Liver (tissue), 9 donors: ENCODE results near the gene BPGM. TPM values are rescaled to one million over a fixed set of nuclear protein-coding genes. Genes with fewer than 3 reads are reported as not detected.

Experiments
- DNase-seq: peaks from one replicate; pipeline ENCODE4 v3.0.0-alpha.2; 2017; ENCODE audit warnings: low spot score
- H3K27ac ChIP-seq, 2 donors: one replicate each; pipeline ENCODE4 v1.7.0; 2013; ENCODE audit warnings: inconsistent platforms in 2 of 2, low read length in 2 of 2, control low read depth in 1 of 2, low read depth in 1 of 2, mild to moderate bottlenecking in 1 of 2
- H3K27me3 ChIP-seq, 4 donors: one replicate each; pipeline versions ENCODE4 v1.6.1 to v1.7.0; 2013; ENCODE audit warnings: low read length in 3 of 4, inconsistent platforms in 1 of 4, mild to moderate bottlenecking in 1 of 4, moderate library complexity in 1 of 4; ENCODE audit not compliant: control insufficient read depth in 4 of 4, insufficient read depth in 4 of 4
- H3K36me3 ChIP-seq, 4 donors: one replicate each; pipeline versions ENCODE4 v1.6.1 to v1.7.0; 2013; ENCODE audit warnings: low read length in 3 of 4, mild to moderate bottlenecking in 3 of 4, low read depth in 1 of 4, moderate library complexity in 1 of 4; ENCODE audit not compliant: control insufficient read depth in 4 of 4, insufficient read depth in 3 of 4
- H3K4me1 ChIP-seq, 4 donors: one replicate each; pipeline versions ENCODE4 v1.6.1 to v1.7.0; 2013; ENCODE audit warnings: low read length in 3 of 4, mild to moderate bottlenecking in 3 of 4, moderate library complexity in 1 of 4; ENCODE audit not compliant: control insufficient read depth in 4 of 4, insufficient read depth in 4 of 4
- H3K4me3 ChIP-seq, 3 donors: one replicate each; pipeline versions ENCODE4 v1.6.1 to v1.7.0; 2013; ENCODE audit warnings: low read length in 3 of 3, control low read depth in 1 of 3, low read depth in 1 of 3, mild to moderate bottlenecking in 1 of 3
- H3K9ac ChIP-seq, 2 donors: one replicate each; pipeline ENCODE4 v1.7.0; 2013; ENCODE audit warnings: low read length in 2 of 2, mild to moderate bottlenecking in 2 of 2, moderate library complexity in 2 of 2, control low read depth in 1 of 2, low read depth in 1 of 2
- H3K9me3 ChIP-seq, 4 donors: one replicate each; pipeline versions ENCODE4 v1.6.1 to v1.7.0; 2013; ENCODE audit warnings: low read length in 3 of 4; ENCODE audit not compliant: control insufficient read depth in 4 of 4
- ATF3 ChIP-seq: IDR thresholded peaks from 2 replicates; pipeline ENCODE4 v1.6.1; 2016; ENCODE audit warnings: antibody characterized with exemption
- CTCF ChIP-seq: fragments of 150-350 bp; IDR thresholded peaks from 2 replicates; pipeline ENCODE4 v1.5.1; 2017; ENCODE audit warnings: improper control_type of control experiment, low read depth, low read length; ENCODE audit not compliant: missing input control
- EGR1 ChIP-seq, 2 donors: IDR thresholded peaks; 2 replicates each; pipeline ENCODE4 v1.6.1; 2016 to 2018; ENCODE audit warnings: antibody characterized with exemption in 2 of 2, low read depth in 2 of 2
- FOXA1 ChIP-seq: IDR thresholded peaks from 2 replicates; pipeline ENCODE4 v1.6.1; 2016; ENCODE audit warnings: antibody characterized with exemption
- HNF4A ChIP-seq, 2 donors: conservative IDR thresholded peaks; 2 replicates each; pipeline ENCODE4 v1.6.1; 2016; ENCODE audit warnings: antibody characterized with exemption in 2 of 2, mild to moderate bottlenecking in 2 of 2
- HNF4G ChIP-seq: IDR thresholded peaks from 2 replicates; pipeline ENCODE4 v1.6.1; 2016; ENCODE audit warnings: antibody characterized with exemption
- JUND ChIP-seq, 2 donors: IDR thresholded peaks; 2 replicates each; pipeline ENCODE4 v1.6.1; 2016; ENCODE audit warnings: antibody characterized with exemption in 2 of 2
- NR2F2 ChIP-seq: IDR thresholded peaks from 2 replicates; pipeline ENCODE4 v1.6.1; 2016; ENCODE audit warnings: antibody characterized with exemption
- RAD21 ChIP-seq, 2 donors: IDR thresholded peaks; 2 replicates each; pipeline ENCODE4 v1.6.1; 2016; ENCODE audit warnings: antibody characterized with exemption in 2 of 2, mild to moderate bottlenecking in 2 of 2
- RXRA ChIP-seq, 2 donors: IDR thresholded peaks; 2 replicates each; pipeline ENCODE4 v1.6.1; 2017 to 2018; ENCODE audit warnings: antibody characterized with exemption in 2 of 2, mild to moderate bottlenecking in 1 of 2
- WGBS: extraction: QIAGEN DNeasy Blood & Tissue Kit; methylation state at CpG from one replicate; pipeline ENCODE4 v1.1.7; 2013; 5-methylcytosine and 5-hydroxymethylcytosine counted together
- polyA plus RNA-seq, 2 donors: library from polyadenylated mRNA; stranded (reverse) in 1 of 2; unstranded in 1 of 2; fragments of 200-250 nt in 1 of 2; fragments of >200 nt in 1 of 2; fragmentation: Nextera tagmentation in 1 of 2; extraction: Ambion mirVana in 1 of 2; gene quantifications; one replicate each; pipeline versions ENCODE4 v1.2.1 to v1.2.3, GENCODE V29; 2013 to 2015
- total RNA-seq, 2 donors: library from RNA; depleted of rRNA; stranded (reverse); fragments of >200 nt; gene quantifications; one replicate each; pipeline ENCODE4 v1.2.3, GENCODE V29; 2014
- TF ChIP-seq, protein P1 (sequence below): IDR thresholded peaks from 2 replicates; pipeline ENCODE4 v1.6.1; 2016; ENCODE audit warnings: antibody characterized with exemption
- TF ChIP-seq, protein P2 (sequence below): IDR thresholded peaks from 2 replicates; pipeline ENCODE4 v1.6.1; 2016; ENCODE audit warnings: antibody characterized with exemption, mild to moderate bottlenecking
- TF ChIP-seq, protein P3 (sequence below): IDR thresholded peaks from 2 replicates; pipeline ENCODE4 v1.6.1; 2016; ENCODE audit warnings: antibody characterized with exemption
- donor health status: healthy.
- donor health status: healthy.
- donor health status: healthy.
- donor health status: healthy.
- donor health status: healthy.

The BPGM gene
- total and polyA plus RNA-seq, 4 donors, result 6.1 to 250 (median 7.6) TPM

DNA sequence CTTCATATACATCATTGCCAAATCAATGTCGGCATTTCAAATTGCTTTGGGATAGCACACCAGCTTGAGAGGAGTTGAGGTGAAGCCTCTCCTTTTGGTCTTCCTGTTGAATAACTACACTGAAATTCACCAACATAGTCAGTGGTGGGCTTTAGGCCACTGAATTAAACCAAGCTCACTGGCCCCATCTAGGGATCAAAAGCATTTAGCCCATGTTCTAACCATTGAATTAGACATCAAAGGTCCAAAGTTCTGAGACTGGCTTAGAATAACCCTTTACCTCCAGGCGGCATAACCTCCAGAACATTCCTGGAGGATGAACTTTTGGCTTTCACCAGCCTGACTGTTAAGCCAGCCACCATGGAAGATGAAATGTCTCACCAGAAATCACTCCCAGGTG is 54.6 kb downstream of the BPGM start:
- Histone ChIP-seq H3K4me3 (no peak overlapping the region), H3K9ac (no peak overlapping the region), H3K4me1 (peaks cover 2 to 33% (median 30%) of the 10 kb centered on the region in 4 donors), H3K27me3 (no peaks in the 10 kb centered on the region), H3K9me3 (no peaks in the 10 kb centered on the region), H3K27ac (no peak overlapping the region), H3K36me3 (no peaks in the 10 kb centered on the region)
- DNase-seq, result no peak
- 68% methylated on average over 2 of the region's 2 CpGs for WGBS
- peak; percentile 23 for TF ChIP-seq HNF4G
- no peak for TF ChIP-seq JUND (IDR thresholded peaks at IDR 0.05)
- peak; percentile 18 for TF ChIP-seq CTCF
- TF ChIP-seq RAD21 (IDR thresholded peaks at IDR 0.05), result peak; percentile 45 to 61
- no peak for TF ChIP-seq EGR1 (IDR thresholded peaks at IDR 0.05; ENCODE audit: low read depth in 2 of 2)
- peak; percentile 45 to 71 for TF ChIP-seq HNF4A (conservative IDR thresholded peaks at IDR 0.05)
- TF ChIP-seq, protein P1, sequence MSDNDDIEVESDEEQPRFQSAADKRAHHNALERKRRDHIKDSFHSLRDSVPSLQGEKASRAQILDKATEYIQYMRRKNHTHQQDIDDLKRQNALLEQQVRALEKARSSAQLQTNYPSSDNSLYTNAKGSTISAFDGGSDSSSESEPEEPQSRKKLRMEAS, result no peak
- TF ChIP-seq NR2F2, result no peak
- peak; percentile 36 to 62 for TF ChIP-seq RXRA (IDR thresholded peaks at IDR 0.05)
- TF ChIP-seq ATF3, result no peak
- no peak for TF ChIP-seq FOXA1

- H3K4me1 ChIP-seq, result peaks cover 2 to 33% (median 30%) of the 10 kb centered on the region in 4 donors
- H3K4me3 ChIP-seq, result no peak overlapping the region
- WGBS, result 73% methylated on average over 10 of the region's 10 CpGs
- H3K9me3 ChIP-seq, result no peaks in the 10 kb centered on the region
- no peaks in the 10 kb centered on the region for H3K36me3 ChIP-seq
- DNase-seq, result no peak
- H3K9ac ChIP-seq, result no peak overlapping the region
- no peaks in the 10 kb centered on the region for H3K27me3 ChIP-seq
- no peak for TF ChIP-seq ATF3
- TF ChIP-seq, protein P2, sequence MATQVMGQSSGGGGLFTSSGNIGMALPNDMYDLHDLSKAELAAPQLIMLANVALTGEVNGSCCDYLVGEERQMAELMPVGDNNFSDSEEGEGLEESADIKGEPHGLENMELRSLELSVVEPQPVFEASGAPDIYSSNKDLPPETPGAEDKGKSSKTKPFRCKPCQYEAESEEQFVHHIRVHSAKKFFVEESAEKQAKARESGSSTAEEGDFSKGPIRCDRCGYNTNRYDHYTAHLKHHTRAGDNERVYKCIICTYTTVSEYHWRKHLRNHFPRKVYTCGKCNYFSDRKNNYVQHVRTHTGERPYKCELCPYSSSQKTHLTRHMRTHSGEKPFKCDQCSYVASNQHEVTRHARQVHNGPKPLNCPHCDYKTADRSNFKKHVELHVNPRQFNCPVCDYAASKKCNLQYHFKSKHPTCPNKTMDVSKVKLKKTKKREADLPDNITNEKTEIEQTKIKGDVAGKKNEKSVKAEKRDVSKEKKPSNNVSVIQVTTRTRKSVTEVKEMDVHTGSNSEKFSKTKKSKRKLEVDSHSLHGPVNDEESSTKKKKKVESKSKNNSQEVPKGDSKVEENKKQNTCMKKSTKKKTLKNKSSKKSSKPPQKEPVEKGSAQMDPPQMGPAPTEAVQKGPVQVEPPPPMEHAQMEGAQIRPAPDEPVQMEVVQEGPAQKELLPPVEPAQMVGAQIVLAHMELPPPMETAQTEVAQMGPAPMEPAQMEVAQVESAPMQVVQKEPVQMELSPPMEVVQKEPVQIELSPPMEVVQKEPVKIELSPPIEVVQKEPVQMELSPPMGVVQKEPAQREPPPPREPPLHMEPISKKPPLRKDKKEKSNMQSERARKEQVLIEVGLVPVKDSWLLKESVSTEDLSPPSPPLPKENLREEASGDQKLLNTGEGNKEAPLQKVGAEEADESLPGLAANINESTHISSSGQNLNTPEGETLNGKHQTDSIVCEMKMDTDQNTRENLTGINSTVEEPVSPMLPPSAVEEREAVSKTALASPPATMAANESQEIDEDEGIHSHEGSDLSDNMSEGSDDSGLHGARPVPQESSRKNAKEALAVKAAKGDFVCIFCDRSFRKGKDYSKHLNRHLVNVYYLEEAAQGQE, result no peak
- TF ChIP-seq HNF4A (conservative IDR thresholded peaks at IDR 0.05), result no peak
- TF ChIP-seq NR2F2, result peak; percentile 47
- TF ChIP-seq, protein P3, sequence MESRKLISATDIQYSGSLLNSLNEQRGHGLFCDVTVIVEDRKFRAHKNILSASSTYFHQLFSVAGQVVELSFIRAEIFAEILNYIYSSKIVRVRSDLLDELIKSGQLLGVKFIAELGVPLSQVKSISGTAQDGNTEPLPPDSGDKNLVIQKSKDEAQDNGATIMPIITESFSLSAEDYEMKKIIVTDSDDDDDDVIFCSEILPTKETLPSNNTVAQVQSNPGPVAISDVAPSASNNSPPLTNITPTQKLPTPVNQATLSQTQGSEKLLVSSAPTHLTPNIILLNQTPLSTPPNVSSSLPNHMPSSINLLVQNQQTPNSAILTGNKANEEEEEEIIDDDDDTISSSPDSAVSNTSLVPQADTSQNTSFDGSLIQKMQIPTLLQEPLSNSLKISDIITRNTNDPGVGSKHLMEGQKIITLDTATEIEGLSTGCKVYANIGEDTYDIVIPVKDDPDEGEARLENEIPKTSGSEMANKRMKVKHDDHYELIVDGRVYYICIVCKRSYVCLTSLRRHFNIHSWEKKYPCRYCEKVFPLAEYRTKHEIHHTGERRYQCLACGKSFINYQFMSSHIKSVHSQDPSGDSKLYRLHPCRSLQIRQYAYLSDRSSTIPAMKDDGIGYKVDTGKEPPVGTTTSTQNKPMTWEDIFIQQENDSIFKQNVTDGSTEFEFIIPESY, result no peak
- no peak for TF ChIP-seq CTCF
- peak overlapping the region; percentile 70 to 81 for H3K27ac ChIP-seq
Measured at GRCh38 chr7:134702366-134703240, 56.0 kb downstream of the BPGM start.
